GM12864 (cell line): Measurements from ENCODE around the gene MYL10.

Experiments used
- DNase-seq: peaks from one replicate; pipeline ENCODE4 v3.0.0-alpha.2; 2011; ENCODE audit warnings: low read depth
- H3K4me3 ChIP-seq: 2 replicates; pipeline ENCODE4 v1.5.1; 2011; ENCODE audit warnings: mild to moderate bottlenecking, low read depth, low read length, control low read depth
- CTCF ChIP-seq: IDR thresholded peaks from 2 replicates; pipeline ENCODE4 v1.5.1; 2011; ENCODE audit warnings: low read depth, mild to moderate bottlenecking, moderate library complexity, low read length, control low read depth, inconsistent platforms; ENCODE audit errors: missing control alignments

The MYL10 gene

GRCh38 chr7:101620395-101620794, 8.7 kb downstream of the MYL10 start:
- H3K4me3 ChIP-seq, result no peak overlapping the region
- TF ChIP-seq CTCF, result no peak
- no peak for DNase-seq

GRCh38 chr7:101618916-101619315, 10.2 kb downstream of the MYL10 start:
- no peak for TF ChIP-seq CTCF
- H3K4me3 ChIP-seq, result no peak overlapping the region
- no peak for DNase-seq

GRCh38 chr7:101618207-101618839, 10.8 kb downstream of the MYL10 start:
- no peak for TF ChIP-seq CTCF
- H3K4me3 ChIP-seq, result no peak overlapping the region
- DNase-seq, result no peak

- DNase-seq, result no peak
- TF ChIP-seq CTCF, result no peak
- H3K4me3 ChIP-seq, result no peak overlapping the region
Measured at GRCh38 chr7:101617451-101618206, 11.5 kb downstream of the MYL10 start.

- no peak for TF ChIP-seq CTCF
- no peak for DNase-seq
- H3K4me3 ChIP-seq, result no peak overlapping the region
Measured at GRCh38 chr7:101615446-101615845, 13.7 kb downstream of the MYL10 start.

GRCh38 chr7:101614939-101615302, 14.2 kb downstream of the MYL10 start:
- no peak for TF ChIP-seq CTCF
- no peak overlapping the region for H3K4me3 ChIP-seq
- no peak for DNase-seq
